ENCODE results near the gene HGF. TPM values are rescaled to one million over a fixed set of nuclear protein-coding genes. Genes with fewer than 3 reads are reported as not detected.

The HGF gene
- total RNA-seq, 2 donors from 2014 or later: 2.9 to 6.9 TPM

- Histone ChIP-seq H3K27ac (peak overlapping the region in 1 of 4 donors; percentile 38), H3K4me3 (no peak overlapping the region), H3K27me3 (no peaks in the 10 kb centered on the region), H3K4me1 (no peaks in the 10 kb centered on the region), H3K36me3 (replicated peaks in 1 of 2; ENCODE audit: insufficient read depth in 1 of 2, low read depth in 2 of 2) (no peaks in the 10 kb centered on the region), H3K9me3 (no peaks in the 10 kb centered on the region)
- ATAC-seq (no peak), DNase-seq (no peak)
- TF ChIP-seq POLR2A (IDR thresholded peaks at IDR 0.05) (no peak), CTCF (IDR thresholded peaks at IDR 0.05) (no peak)
- intact Hi-C loops (cut with DNase I): no loop called here
- WGBS, 2 donors: 26 to 41% methylated on average over 9 of the region's 9 CpGs
Observed at GRCh38 chr7:81768951-81769778, 682 bp downstream of the HGF start.

GRCh38 chr7:81767926-81768325 lies 1.9 kb downstream of the HGF start:
- no peaks in the 10 kb centered on the region for H3K4me1 ChIP-seq
- WGBS, 2 donors: 68 to 86% methylated on average over 5 of the region's 5 CpGs
- no peaks in the 10 kb centered on the region for H3K36me3 ChIP-seq (replicated peaks in 1 of 2; ENCODE audit: insufficient read depth in 1 of 2, low read depth in 2 of 2)
- TF ChIP-seq CTCF (IDR thresholded peaks at IDR 0.05): no peak
- TF ChIP-seq POLR2A (IDR thresholded peaks at IDR 0.05): no peak
- H3K27me3 ChIP-seq: no peaks in the 10 kb centered on the region
- H3K9me3 ChIP-seq: no peaks in the 10 kb centered on the region
- H3K4me3 ChIP-seq: no peak overlapping the region
- ATAC-seq: no peak
- intact Hi-C loops (cut with DNase I): no loop called here
- H3K27ac ChIP-seq: no peak overlapping the region
- DNase-seq: no peak

- Histone ChIP-seq H3K36me3 (replicated peaks in 1 of 2; ENCODE audit: insufficient read depth in 1 of 2, low read depth in 2 of 2) (no peaks in the 10 kb centered on the region), H3K27me3 (no peaks in the 10 kb centered on the region), H3K4me1 (no peaks in the 10 kb centered on the region), H3K4me3 (no peak overlapping the region), H3K27ac (no peak overlapping the region), H3K9me3 (no peaks in the 10 kb centered on the region)
- TF ChIP-seq POLR2A (IDR thresholded peaks at IDR 0.05): no peak
- TF ChIP-seq CTCF (IDR thresholded peaks at IDR 0.05): no peak
- ATAC-seq (no peak), DNase-seq (no peak)
- WGBS, 2 donors: 70 to 92% methylated on average over 2 of the region's 2 CpGs
- intact Hi-C loops (cut with DNase I): no loop called here
Observed at GRCh38 chr7:81761821-81762220, 8.0 kb downstream of the HGF start.

- TF ChIP-seq POLR2A (IDR thresholded peaks at IDR 0.05) (no peak), CTCF (IDR thresholded peaks at IDR 0.05) (no peak)
- intact Hi-C loops (cut with DNase I): no loop called here
- no peaks in the 10 kb centered on the region for H3K9me3 ChIP-seq
- H3K4me3 ChIP-seq: no peak overlapping the region
- WGBS, 2 donors: 54 to 63% methylated on average over 1 of the region's 1 CpG
- H3K27me3 ChIP-seq: no peaks in the 10 kb centered on the region
- H3K4me1 ChIP-seq: no peaks in the 10 kb centered on the region
- H3K27ac ChIP-seq: no peak overlapping the region
- no peak for ATAC-seq
- no peaks in the 10 kb centered on the region for H3K36me3 ChIP-seq (replicated peaks in 1 of 2; ENCODE audit: insufficient read depth in 1 of 2, low read depth in 2 of 2)
- no peak for DNase-seq
Observed at GRCh38 chr7:81761031-81761430, 8.8 kb downstream of the HGF start.
